Activated CD8-positive, alpha-beta T cell treated with anti-CD3 and anti-CD28 coated beads for 36 hours (primary cell): ENCODE measurements around the gene NLRP6. TPM values are rescaled to one million over a fixed set of nuclear protein-coding genes. Genes with fewer than 3 reads are reported as not detected.

Experiments used
- ATAC-seq: fragments of 200-7000 bp; cut with Tn5 transposase; one replicate; pipeline ENCODE4 v1.10.0; 2021; ENCODE audit warnings: mild to moderate bottlenecking, moderate library complexity
- CTCF ChIA-PET: fragments of 350-600 bp; sonication (Branson Sonifier 250); formaldehyde crosslinking; loops from one replicate; lab custom pipeline; 2021; ENCODE audit warnings: antibody characterized with exemption; lab: Charles Lee
- POLR2A ChIA-PET: fragments of 350-600 bp; sonication (Branson Sonifier 250); formaldehyde crosslinking; loops from one replicate; lab custom pipeline; 2021; ENCODE audit warnings: antibody characterized with exemption; lab: Charles Lee
- DNase-seq: peaks from one replicate; pipeline ENCODE4 v3.0.0-alpha.2; 2020
- H3K27ac Mint-ChIP-seq: one replicate; pipeline ENCODE4 v1.8.0; 2021; ENCODE audit warnings: mild to moderate bottlenecking, mixed read lengths
- H3K27me3 Mint-ChIP-seq: one replicate; pipeline ENCODE4 v1.8.0; 2021; ENCODE audit warnings: mixed read lengths
- H3K36me3 Mint-ChIP-seq: one replicate; pipeline ENCODE4 v1.8.0; 2021; ENCODE audit warnings: low read depth, mixed read lengths
- H3K4me1 Mint-ChIP-seq: one replicate; pipeline ENCODE4 v1.8.0; 2021; ENCODE audit warnings: low read depth, mixed read lengths
- H3K4me3 Mint-ChIP-seq: one replicate; pipeline ENCODE4 v1.8.0; 2021; ENCODE audit warnings: mild to moderate bottlenecking, moderate library complexity, mixed read lengths
- H3K9me3 Mint-ChIP-seq: one replicate; pipeline ENCODE4 v1.8.0; 2021; ENCODE audit warnings: mixed read lengths
- intact Hi-C: fragments of 100-400 bp; cut with micrococcal nuclease; formaldehyde crosslinking; loops from one replicate; pipeline ENCODE4 v1.10.0; 2022
- total RNA-seq, 2 experiments: library from RNA; stranded (reverse); gene quantifications; one replicate each; pipeline ENCODE4 v1.2.3, GENCODE V29; 2021
- TF ChIP-seq, protein P1 (sequence below): fragments of 200-600 bp; IDR thresholded peaks from one replicate; pipeline ENCODE4 v1.8.0; 2022; ENCODE audit warnings: antibody characterized with exemption, mild to moderate bottlenecking

The NLRP6 gene
- 1 to 10 TPM; 3.3 to 3.4 TPM for total RNA-seq

DNA sequence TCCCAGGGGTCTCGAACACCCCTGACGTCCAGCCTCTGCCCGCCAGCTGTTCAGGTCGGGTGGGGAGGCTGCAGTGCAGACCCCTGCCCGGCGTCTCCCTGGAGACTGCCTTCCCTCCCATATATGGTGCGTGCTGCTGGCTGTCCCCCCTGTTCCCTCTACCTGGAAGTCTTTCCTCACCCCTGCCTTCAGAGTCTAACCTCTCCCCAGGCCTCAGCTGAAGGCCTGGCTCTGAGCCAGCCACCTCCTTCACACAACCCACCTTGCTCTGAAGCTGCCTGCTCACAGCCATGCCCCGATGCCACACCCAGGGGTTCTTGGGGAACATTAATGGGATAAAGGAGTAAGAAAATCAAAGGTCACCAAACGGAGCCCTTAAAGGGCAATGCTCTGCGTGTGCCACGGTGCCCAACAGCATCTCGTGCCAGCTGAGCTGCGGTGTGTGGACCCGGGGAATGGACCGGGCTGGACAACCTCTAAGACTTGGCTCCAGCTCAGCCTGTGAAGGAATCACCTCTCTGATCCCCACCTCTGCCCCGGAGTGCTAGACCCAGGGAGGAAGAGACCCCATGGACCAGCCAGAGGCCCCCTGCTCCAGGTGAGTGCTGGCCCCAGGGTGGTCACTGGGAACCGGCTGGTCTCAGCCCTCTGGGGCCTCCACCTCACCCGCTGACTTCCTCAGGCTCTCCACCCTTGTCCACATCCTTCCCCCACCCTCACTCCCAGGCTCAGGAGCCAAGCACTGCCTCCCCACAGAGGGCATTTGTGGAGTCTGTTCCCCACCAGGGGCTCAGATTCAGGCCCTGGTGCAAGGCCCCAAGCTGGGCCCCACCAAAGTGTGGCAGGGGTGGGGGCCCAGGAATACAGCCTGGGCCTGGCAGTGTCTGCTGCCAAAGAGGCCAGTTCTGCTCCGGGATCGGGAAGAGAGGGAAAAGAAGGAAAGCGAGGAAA is at the start of gene NLRP6:
TSS of gene NLRP6 (plus strand) at position 407 of the 951 bp plus-strand sequence. CDS start at position 570, 163 bp downstream.
- H3K4me1 Mint-ChIP-seq, result peaks cover 42% of the 10 kb centered on the region
- no peak for DNase-seq
- H3K4me3 Mint-ChIP-seq, result peak within 1 kb of the TSS; percentile 86
- H3K9me3 Mint-ChIP-seq, result peaks cover 12% of the 10 kb centered on the region
- no peak for ATAC-seq
- intact Hi-C loops, result no loop called here
- TF ChIP-seq, protein P1, sequence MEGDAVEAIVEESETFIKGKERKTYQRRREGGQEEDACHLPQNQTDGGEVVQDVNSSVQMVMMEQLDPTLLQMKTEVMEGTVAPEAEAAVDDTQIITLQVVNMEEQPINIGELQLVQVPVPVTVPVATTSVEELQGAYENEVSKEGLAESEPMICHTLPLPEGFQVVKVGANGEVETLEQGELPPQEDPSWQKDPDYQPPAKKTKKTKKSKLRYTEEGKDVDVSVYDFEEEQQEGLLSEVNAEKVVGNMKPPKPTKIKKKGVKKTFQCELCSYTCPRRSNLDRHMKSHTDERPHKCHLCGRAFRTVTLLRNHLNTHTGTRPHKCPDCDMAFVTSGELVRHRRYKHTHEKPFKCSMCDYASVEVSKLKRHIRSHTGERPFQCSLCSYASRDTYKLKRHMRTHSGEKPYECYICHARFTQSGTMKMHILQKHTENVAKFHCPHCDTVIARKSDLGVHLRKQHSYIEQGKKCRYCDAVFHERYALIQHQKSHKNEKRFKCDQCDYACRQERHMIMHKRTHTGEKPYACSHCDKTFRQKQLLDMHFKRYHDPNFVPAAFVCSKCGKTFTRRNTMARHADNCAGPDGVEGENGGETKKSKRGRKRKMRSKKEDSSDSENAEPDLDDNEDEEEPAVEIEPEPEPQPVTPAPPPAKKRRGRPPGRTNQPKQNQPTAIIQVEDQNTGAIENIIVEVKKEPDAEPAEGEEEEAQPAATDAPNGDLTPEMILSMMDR, result no peak
- peak within 1 kb of the TSS; percentile 77 for H3K27ac Mint-ChIP-seq
- ChIA-PET POLR2A (interaction anchor here (0.6 to 8.5 kb wide), 15 partner anchors 8 to 230 kb away, joined by 3 to 75 read pairs (median 4); partner anchors contain the start of genes IFITM5, PGGHG and PSMD13), CTCF (interaction anchor here (0.7 to 7.4 kb wide), 9 partner anchors 9 to 85 kb away, joined by 3 to 71 read pairs (median 5); partner anchors contain the start of genes IFITM2 and PGGHG)
- H3K27me3 Mint-ChIP-seq, result peaks cover 10% of the 10 kb centered on the region
- H3K36me3 Mint-ChIP-seq, result peaks cover 39% of the 10 kb centered on the region

DNA sequence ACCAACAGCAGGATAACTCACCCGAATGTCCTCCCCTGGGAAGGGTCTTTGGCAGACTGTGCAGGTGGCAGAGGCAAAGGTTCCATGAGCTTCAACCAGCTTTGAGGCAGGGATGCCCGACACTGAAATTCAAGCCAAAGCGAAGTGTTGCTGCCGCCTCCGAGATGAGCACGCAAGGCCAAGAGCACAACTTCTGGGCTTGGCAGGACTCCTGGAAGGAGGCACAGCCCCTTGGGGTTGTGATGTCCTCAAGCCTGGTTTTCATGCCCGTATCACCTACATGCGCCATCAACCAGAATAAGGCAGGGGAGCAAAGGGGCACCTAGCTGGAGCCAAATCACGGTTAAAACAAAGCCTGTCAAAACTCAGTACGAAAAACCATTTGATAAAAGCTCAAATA is 47.8 kb upstream of the NLRP6 start:
- DNase-seq, result no peak
- POLR2A ChIA-PET, result interaction anchor here (1.2 to 2.1 kb wide), 3 partner anchors 9 to 23 kb away, joined by 3 to 8 read pairs (median 7); partner anchors contain the start of genes BET1L and RIC8A
- no peaks in the 10 kb centered on the region for H3K9me3 Mint-ChIP-seq
- no peak overlapping the region for H3K4me3 Mint-ChIP-seq
- intact Hi-C loops, result no loop called here
- CTCF ChIA-PET, result interaction anchor here (1.2 to 4.4 kb wide), 3 partner anchors 14 to 132 kb away, joined by 4 to 28 read pairs (median 5); no protein-coding TSS in a partner anchor
- H3K36me3 Mint-ChIP-seq, result peaks cover 7% of the 10 kb centered on the region
- TF ChIP-seq, protein P1, result no peak
- H3K27ac Mint-ChIP-seq, result no peak overlapping the region
- no peak for ATAC-seq
- H3K4me1 Mint-ChIP-seq, result peaks cover 22% of the 10 kb centered on the region
- no peaks in the 10 kb centered on the region for H3K27me3 Mint-ChIP-seq

DNA sequence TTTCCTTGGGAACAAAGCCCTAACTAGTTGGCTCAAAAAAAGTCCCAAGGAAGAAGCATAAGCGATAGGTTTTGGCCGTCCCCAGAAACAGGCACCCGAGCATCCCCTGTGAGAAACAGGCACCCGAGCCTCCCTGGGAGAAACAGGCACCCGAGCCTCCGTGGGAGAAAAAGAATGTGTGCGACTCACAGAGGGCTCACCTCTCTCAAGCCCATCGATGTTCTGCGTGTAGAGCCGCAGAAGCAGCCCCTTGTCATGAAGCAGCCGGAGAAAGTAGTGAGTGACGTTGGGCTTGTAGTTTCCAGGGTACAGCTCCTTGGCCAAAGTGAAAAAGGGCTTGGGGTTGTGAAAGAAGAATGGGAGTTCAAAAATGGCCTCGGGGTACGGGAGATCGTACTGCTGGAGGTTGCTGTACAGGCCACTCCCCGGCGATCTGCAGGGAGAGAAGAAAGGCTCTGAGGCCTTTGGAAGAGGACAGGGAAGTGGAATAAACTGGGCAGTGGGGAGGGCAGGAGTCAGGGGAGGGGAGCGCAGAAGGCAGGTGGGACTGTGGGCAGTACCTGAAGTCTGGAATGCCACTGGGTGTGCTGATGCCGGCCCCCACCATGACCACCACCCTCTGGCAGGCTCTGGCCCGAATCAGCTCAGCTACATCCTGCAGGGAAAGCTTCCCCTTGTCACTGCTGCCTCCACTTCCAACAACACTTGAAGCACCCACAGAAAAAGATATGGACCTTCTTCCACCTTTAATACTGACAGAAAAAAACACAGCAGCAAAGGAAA is 45.2 kb upstream of the NLRP6 start:
- TF ChIP-seq, protein P1, result no peak

DNA sequence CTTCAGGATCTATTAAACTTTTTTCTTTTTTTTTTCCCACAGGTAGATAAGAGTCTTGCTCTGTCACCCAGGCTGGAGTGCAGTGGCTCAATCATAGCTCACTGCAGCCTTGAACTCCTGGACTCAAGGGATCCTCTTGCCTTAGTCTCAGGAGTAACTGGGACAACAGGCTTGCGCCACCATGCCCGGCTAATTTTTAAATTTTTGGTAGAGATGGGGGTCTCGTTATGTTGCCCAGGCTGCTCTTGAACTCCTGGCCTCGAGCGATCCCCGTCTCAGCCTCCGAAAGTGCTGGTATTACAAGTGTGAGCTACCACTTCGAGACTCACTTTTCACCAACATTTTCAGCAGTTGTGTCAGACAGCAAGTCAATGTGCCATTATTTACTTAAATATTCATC is 43.0 kb upstream of the NLRP6 start:
- peak overlapping the region; percentile 95 for H3K4me3 Mint-ChIP-seq
- ChIA-PET CTCF (interaction anchor here (1.5 to 6.3 kb wide), 3 partner anchors 15 to 213 kb away, joined by 3 to 68 read pairs (median 7); no protein-coding TSS in a partner anchor), POLR2A (interaction anchor here (0.9 to 6.1 kb wide), 9 partner anchors 9 to 120 kb away, joined by 3 to 43 read pairs (median 4); partner anchors contain the start of genes BET1L and RIC8A)
- intact Hi-C loops, result no loop called here
- TF ChIP-seq, protein P1, result no peak
- H3K27me3 Mint-ChIP-seq, result no peaks in the 10 kb centered on the region
- DNase-seq, result no peak
- no peaks in the 10 kb centered on the region for H3K9me3 Mint-ChIP-seq
- peak overlapping the region; percentile 93 for H3K27ac Mint-ChIP-seq
- H3K36me3 Mint-ChIP-seq, result peaks cover 22% of the 10 kb centered on the region
- H3K4me1 Mint-ChIP-seq, result peaks cover 35% of the 10 kb centered on the region
- no peak for ATAC-seq

More for the DNA sequence above, 45.2 kb upstream of the NLRP6 start:
- H3K4me3 Mint-ChIP-seq, result no peak overlapping the region
- intact Hi-C loops, result no loop called here
- H3K4me1 Mint-ChIP-seq, result peaks cover 19% of the 10 kb centered on the region
- H3K27ac Mint-ChIP-seq, result no peak overlapping the region
- CTCF ChIA-PET, result interaction anchor here (1.2 kb wide), 1 partner anchor 18 kb away, joined by 7 read pairs; no protein-coding TSS in a partner anchor
- H3K36me3 Mint-ChIP-seq, result peaks cover 5% of the 10 kb centered on the region
- ATAC-seq (no peak), DNase-seq (no peak)
- POLR2A ChIA-PET, result interaction anchor here (0.9 to 1.0 kb wide), 2 partner anchors 16 to 20 kb away, joined by 3 read pairs; no protein-coding TSS in a partner anchor
- H3K27me3 Mint-ChIP-seq, result no peaks in the 10 kb centered on the region
- H3K9me3 Mint-ChIP-seq, result no peaks in the 10 kb centered on the region
